AG04449 (cell line): ENCODE data around the gene SLC12A4.

Experiments
- CTCF ChIA-PET: fragments of 350-600 bp; formaldehyde crosslinking; extraction: SDS; loops from one replicate; lab custom pipeline; 2021; ENCODE audit warnings: antibody characterized with exemption; lab: Yijun Ruan, JAX
- POLR2A ChIA-PET: fragments of 400-600, 350-600 bp; formaldehyde crosslinking; extraction: SDS; loops from one replicate; lab custom pipeline; 2020; ENCODE audit warnings: antibody characterized with exemption, inconsistent platforms; lab: Yijun Ruan, JAX
- DNase-seq: peaks from one replicate; pipeline ENCODE4 v3.0.0-alpha.2; 2010; ENCODE audit warnings: low read depth, low spot score
- H3K4me3 ChIP-seq: 2 replicates; pipeline ENCODE4 v1.5.1; 2011; ENCODE audit warnings: low read depth, mild to moderate bottlenecking, control low read depth, low read length
- TF ChIP-seq, protein P1 (sequence below): IDR thresholded peaks from one replicate; pipeline ENCODE4 v1.5.1; 2011; ENCODE audit warnings: mild to moderate bottlenecking, moderate library complexity, low read length, control low read depth, inconsistent platforms; ENCODE audit not compliant: insufficient read depth; ENCODE audit errors: missing control alignments

SLC12A4 gene

GRCh38 chr16:67928147-67928546 lies 40.3 kb downstream of the SLC12A4 start:
- TF ChIP-seq, protein P1, sequence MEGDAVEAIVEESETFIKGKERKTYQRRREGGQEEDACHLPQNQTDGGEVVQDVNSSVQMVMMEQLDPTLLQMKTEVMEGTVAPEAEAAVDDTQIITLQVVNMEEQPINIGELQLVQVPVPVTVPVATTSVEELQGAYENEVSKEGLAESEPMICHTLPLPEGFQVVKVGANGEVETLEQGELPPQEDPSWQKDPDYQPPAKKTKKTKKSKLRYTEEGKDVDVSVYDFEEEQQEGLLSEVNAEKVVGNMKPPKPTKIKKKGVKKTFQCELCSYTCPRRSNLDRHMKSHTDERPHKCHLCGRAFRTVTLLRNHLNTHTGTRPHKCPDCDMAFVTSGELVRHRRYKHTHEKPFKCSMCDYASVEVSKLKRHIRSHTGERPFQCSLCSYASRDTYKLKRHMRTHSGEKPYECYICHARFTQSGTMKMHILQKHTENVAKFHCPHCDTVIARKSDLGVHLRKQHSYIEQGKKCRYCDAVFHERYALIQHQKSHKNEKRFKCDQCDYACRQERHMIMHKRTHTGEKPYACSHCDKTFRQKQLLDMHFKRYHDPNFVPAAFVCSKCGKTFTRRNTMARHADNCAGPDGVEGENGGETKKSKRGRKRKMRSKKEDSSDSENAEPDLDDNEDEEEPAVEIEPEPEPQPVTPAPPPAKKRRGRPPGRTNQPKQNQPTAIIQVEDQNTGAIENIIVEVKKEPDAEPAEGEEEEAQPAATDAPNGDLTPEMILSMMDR: no peak
- DNase-seq: no peak
- ChIA-PET CTCF (interaction anchor here (0.8 to 16.7 kb wide), 27 partner anchors 8 to 434 kb away, joined by 3 to 227 read pairs (median 5); partner anchors contain the start of genes NRN1L and PSMB10), POLR2A (no interaction called here)
- no peak overlapping the region for H3K4me3 ChIP-seq

DNA sequence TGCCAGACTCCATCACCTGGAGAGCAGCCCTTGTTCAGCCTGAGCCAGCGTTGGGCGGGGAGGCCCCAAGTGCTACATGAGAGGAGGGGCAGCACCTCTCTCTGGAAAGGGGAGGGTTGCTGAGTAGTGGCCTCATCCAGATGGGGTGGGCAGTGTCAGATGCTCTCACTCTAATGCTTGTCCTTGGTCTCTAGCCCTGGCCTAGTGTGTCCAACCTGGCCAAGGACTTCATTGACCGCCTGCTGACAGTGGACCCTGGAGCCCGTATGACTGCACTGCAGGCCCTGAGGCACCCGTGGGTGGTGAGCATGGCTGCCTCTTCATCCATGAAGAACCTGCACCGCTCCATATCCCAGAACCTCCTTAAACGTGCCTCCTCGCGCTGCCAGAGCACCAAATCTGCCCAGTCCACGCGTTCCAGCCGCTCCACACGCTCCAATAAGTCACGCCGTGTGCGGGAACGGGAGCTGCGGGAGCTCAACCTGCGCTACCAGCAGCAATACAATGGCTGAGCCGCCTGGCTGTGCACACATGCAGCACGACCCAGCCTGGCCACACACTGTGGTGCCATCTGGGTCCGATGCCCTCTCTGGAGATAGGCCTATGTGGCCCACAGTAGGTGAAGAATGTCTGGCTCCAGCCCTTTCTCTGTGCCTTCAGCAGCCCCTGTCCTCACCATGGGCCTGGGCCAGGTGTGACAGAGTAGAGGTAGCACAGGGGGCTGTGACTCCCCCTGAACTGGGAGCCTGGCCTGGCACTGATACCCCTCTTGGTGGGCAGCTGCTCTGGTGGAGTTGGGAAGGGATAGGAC lies 41.1 kb downstream of the SLC12A4 start:
- DNase-seq: no peak
- TF ChIP-seq, protein P1: no peak
- POLR2A ChIA-PET: no interaction called here
- no peak overlapping the region for H3K4me3 ChIP-seq
- CTCF ChIA-PET: interaction anchor here (1.1 to 16.7 kb wide), 13 partner anchors 7 to 433 kb away, joined by 3 to 227 read pairs (median 8); partner anchors contain the start of genes NRN1L and PSMB10

- H3K4me3 ChIP-seq: no peak overlapping the region
- POLR2A ChIA-PET: no interaction called here
- TF ChIP-seq, protein P1: peak; percentile 12
- DNase-seq: no peak
- CTCF ChIA-PET: interaction anchor here (0.9 to 16.7 kb wide), 8 partner anchors 8 to 405 kb away, joined by 3 to 227 read pairs (median 14); partner anchors contain the start of gene NRN1L
These were observed 42.2 kb downstream of the SLC12A4 start for GRCh38 chr16:67926181-67926750.

DNA sequence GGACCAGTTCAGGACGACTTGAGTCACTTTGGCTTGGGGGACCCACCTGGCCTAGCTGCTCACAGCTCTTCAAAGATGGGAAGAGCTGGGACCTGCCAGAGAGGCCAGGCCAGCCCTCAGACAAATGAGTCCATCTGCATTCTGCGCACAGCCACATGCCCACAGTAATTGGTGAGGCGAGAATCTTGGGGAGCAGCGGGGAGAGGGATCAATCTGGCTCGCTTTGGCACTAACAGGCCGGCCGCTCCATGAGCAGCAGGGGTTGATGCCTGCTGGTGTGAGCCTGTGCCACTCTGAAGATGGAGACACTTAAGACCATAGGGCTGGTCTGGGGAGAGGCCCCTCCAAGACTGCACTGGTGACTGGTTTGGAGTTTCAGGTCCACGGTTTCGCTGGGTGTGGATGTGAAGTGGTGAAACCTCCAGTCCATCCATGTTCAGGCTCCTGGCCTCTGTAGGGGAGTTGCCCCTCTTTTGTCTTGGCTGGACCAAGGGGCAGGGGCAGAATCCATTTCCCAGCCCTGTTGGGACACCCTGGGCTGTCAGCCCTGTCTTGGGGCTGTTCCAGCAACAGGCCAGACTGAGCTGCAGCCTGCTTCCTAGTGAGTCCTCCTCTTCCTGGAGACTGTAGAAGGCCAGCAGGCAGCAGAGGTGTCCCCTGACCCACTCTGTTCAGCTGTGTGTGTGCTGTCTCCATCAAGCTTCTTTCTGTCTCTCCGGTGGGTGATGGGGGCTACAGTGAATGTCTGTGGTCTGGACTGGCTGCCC lies 44.1 kb downstream of the SLC12A4 start:
- POLR2A ChIA-PET: interaction anchor here (2.8 kb wide), 1 partner anchor 10 kb away, joined by 9 read pairs; no protein-coding TSS in a partner anchor
- DNase-seq: no peak

GRCh38 chr16:67923414-67924116 lies 44.9 kb downstream of the SLC12A4 start:
- DNase-seq: no peak
- ChIA-PET CTCF (interaction anchor here (0.8 to 16.7 kb wide), 7 partner anchors 8 to 402 kb away, joined by 3 to 227 read pairs (median 5); no protein-coding TSS in a partner anchor), POLR2A (interaction anchor here (2.8 kb wide), 1 partner anchor 11 kb away, joined by 9 read pairs; no protein-coding TSS in a partner anchor)
- H3K4me3 ChIP-seq: no peak overlapping the region
- TF ChIP-seq, protein P1: no peak

More for the DNA sequence above, 44.1 kb downstream of the SLC12A4 start:
- H3K4me3 ChIP-seq: no peak overlapping the region
- CTCF ChIA-PET: interaction anchor here (0.6 to 16.7 kb wide), 10 partner anchors 10 to 410 kb away, joined by 3 to 227 read pairs (median 4); partner anchors contain the start of gene NRN1L
- TF ChIP-seq, protein P1: no peak
